ENCODE data around the gene PTGIS. TPM values are rescaled to one million over a fixed set of nuclear protein-coding genes. Genes with fewer than 3 reads are reported as not detected.

The PTGIS gene
- total RNA-seq, 1 donor from 2014 or later: 31.3 TPM

DNA sequence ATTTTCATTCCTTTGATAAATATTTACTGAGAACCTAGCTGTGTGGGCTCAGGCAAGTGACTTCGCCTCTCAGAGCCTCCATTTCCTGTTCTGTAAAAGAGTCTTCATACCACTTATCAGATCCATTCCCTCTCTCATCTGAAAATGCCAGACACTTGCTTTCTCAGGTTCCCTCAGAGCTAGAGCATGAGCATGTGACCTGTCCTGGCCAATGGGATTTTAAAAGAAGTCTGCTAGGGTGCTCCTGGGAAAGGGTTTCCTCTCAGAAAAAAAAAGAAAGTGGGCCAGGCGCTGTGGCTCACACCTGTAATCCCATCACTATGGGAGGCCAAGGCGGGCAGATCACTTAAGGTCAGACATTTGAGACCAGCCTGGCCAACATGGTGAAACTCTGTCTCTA lies 90.7 kb downstream of the PTGIS start:
- Mint-ChIP-seq H3K36me3 (peaks cover 4% of the 10 kb centered on the region), H3K4me1 (peaks cover 30% of the 10 kb centered on the region), H3K4me3 (no peak overlapping the region), H3K27me3 (ENCODE audit: insufficient read depth, low read depth) (peaks cover 13% of the 10 kb centered on the region), H3K27ac (no peak overlapping the region), H3K9me3 (no peaks in the 10 kb centered on the region)
- Histone ChIP-seq H3K4me3 (no peak overlapping the region), H3K27ac (no peak overlapping the region), H4K20me1 (ENCODE audit: low read depth) (peaks cover 39% of the 10 kb centered on the region), H3K9me3 (ENCODE audit: low read depth) (no peaks in the 10 kb centered on the region), H2AFZ (replicated peaks) (no peak overlapping the region), H3K36me3 (no peaks in the 10 kb centered on the region), H3F3A (ENCODE audit: low read depth) (peaks cover 11% of the 10 kb centered on the region), H3K79me2 (ENCODE audit: low read depth) (no peaks in the 10 kb centered on the region), H3K9ac (no peak overlapping the region), H3K27me3 (peaks cover 13% of the 10 kb centered on the region), H3K4me1 (peaks cover 12% of the 10 kb centered on the region), H3K4me2 (no peak overlapping the region)
- DNase-seq (ENCODE audit: low spot score): no peak
- TF ChIP-seq EZH2 (IDR thresholded peaks at IDR 0.05): no peak
- no peak for TF ChIP-seq EZH2phosphoT487 (IDR thresholded peaks at IDR 0.05)
- TF ChIP-seq, protein P1, sequence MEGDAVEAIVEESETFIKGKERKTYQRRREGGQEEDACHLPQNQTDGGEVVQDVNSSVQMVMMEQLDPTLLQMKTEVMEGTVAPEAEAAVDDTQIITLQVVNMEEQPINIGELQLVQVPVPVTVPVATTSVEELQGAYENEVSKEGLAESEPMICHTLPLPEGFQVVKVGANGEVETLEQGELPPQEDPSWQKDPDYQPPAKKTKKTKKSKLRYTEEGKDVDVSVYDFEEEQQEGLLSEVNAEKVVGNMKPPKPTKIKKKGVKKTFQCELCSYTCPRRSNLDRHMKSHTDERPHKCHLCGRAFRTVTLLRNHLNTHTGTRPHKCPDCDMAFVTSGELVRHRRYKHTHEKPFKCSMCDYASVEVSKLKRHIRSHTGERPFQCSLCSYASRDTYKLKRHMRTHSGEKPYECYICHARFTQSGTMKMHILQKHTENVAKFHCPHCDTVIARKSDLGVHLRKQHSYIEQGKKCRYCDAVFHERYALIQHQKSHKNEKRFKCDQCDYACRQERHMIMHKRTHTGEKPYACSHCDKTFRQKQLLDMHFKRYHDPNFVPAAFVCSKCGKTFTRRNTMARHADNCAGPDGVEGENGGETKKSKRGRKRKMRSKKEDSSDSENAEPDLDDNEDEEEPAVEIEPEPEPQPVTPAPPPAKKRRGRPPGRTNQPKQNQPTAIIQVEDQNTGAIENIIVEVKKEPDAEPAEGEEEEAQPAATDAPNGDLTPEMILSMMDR (IDR thresholded peaks at IDR 0.05): no peak

DNA sequence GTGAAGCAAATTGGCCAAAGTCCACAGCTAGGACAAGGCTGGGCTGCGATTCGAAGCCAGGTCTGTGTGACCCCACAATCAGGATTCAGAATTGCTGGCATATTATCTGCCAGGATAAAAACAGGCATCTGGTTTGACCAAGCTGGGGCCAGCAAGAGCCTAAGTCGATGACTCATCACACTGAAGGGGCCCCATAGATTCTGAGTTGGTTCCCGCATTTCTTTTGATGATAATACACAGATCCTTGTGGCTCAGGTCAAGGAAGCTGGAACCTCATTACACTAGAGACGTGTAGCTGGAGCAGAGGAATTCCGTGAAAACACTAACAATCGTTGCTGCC lies 92.0 kb downstream of the PTGIS start:
- H3K4me3 ChIP-seq: no peak overlapping the region
- no peak overlapping the region for H3K27ac ChIP-seq
- H3K36me3 Mint-ChIP-seq: peaks cover 2% of the 10 kb centered on the region
- H3K4me3 Mint-ChIP-seq: no peak overlapping the region
- no peaks in the 10 kb centered on the region for H3K9me3 Mint-ChIP-seq
- peaks cover 12% of the 10 kb centered on the region for H3K4me1 ChIP-seq
- peaks cover 27% of the 10 kb centered on the region for H4K20me1 ChIP-seq (ENCODE audit: low read depth)
- H2AFZ ChIP-seq (replicated peaks): no peak overlapping the region
- no peak overlapping the region for H3K4me2 ChIP-seq
- H3F3A ChIP-seq (ENCODE audit: low read depth): peaks cover 11% of the 10 kb centered on the region
- H3K27me3 Mint-ChIP-seq (ENCODE audit: insufficient read depth, low read depth): peaks cover 10% of the 10 kb centered on the region
- peaks cover 25% of the 10 kb centered on the region for H3K4me1 Mint-ChIP-seq
- H3K79me2 ChIP-seq (ENCODE audit: low read depth): no peaks in the 10 kb centered on the region
- DNase-seq (ENCODE audit: low spot score): no peak
- no peaks in the 10 kb centered on the region for H3K9me3 ChIP-seq (ENCODE audit: low read depth)
- H3K27ac Mint-ChIP-seq: no peak overlapping the region
- H3K36me3 ChIP-seq: no peaks in the 10 kb centered on the region
- H3K9ac ChIP-seq: no peak overlapping the region
- H3K27me3 ChIP-seq: peaks cover under 1% of the 10 kb centered on the region
- no peak for TF ChIP-seq EZH2 (IDR thresholded peaks at IDR 0.05)
- TF ChIP-seq, protein P1 (IDR thresholded peaks at IDR 0.05): no peak
- no peak for TF ChIP-seq EZH2phosphoT487 (IDR thresholded peaks at IDR 0.05)

DNA sequence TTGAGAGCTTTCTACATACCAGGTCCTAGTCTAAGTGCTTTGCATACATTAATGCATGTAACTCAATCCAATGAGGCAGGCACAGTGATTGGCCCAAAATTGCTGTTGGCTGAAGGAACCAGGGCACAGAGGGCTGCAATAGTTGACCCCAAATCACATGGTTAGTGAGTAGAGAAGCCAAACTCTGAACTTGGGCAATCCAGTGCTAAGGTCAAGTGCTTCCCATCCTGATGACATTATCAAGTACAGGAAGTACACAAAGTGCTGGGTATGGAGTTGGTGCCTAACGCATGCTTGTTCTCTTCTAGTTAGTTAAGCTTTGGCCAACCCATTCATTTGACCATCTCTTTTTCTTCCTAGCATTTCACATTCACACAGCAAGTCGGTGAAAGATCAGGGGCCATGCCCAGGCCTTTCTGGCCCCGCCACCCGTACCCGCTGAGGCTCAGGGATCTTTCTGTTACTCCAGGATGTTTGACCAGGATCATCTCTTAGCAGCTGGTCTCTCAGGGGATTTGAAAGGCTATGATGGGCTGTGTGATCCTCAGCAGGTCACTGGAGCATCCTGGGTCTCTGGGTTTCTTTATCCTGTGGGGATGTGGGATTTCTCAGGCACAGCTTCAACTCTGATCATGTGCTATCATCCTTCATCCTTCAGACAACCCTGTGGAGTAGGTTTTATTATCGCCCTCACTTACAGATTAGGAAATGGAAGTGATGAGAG lies 92.5 kb downstream of the PTGIS start:
- no peak overlapping the region for H3K4me3 Mint-ChIP-seq
- peaks cover 19% of the 10 kb centered on the region for H3K4me1 Mint-ChIP-seq
- no peak overlapping the region for H3K27ac ChIP-seq
- no peak overlapping the region for H3K27ac Mint-ChIP-seq
- peaks cover 11% of the 10 kb centered on the region for H3F3A ChIP-seq (ENCODE audit: low read depth)
- no peak overlapping the region for H3K4me2 ChIP-seq
- H4K20me1 ChIP-seq (ENCODE audit: low read depth): peaks cover 21% of the 10 kb centered on the region
- no peaks in the 10 kb centered on the region for H3K79me2 ChIP-seq (ENCODE audit: low read depth)
- no peaks in the 10 kb centered on the region for H3K9me3 ChIP-seq (ENCODE audit: low read depth)
- no peak for DNase-seq (ENCODE audit: low spot score)
- no peaks in the 10 kb centered on the region for H3K9me3 Mint-ChIP-seq
- no peaks in the 10 kb centered on the region for H3K36me3 Mint-ChIP-seq
- H3K27me3 ChIP-seq: no peaks in the 10 kb centered on the region
- no peak overlapping the region for H2AFZ ChIP-seq (replicated peaks)
- H3K9ac ChIP-seq: no peak overlapping the region
- no peak for TF ChIP-seq EZH2phosphoT487 (IDR thresholded peaks at IDR 0.05)
- TF ChIP-seq EZH2 (IDR thresholded peaks at IDR 0.05): no peak
- H3K4me1 ChIP-seq: peaks cover 9% of the 10 kb centered on the region
- peaks cover 10% of the 10 kb centered on the region for H3K27me3 Mint-ChIP-seq (ENCODE audit: insufficient read depth, low read depth)
- H3K36me3 ChIP-seq: no peaks in the 10 kb centered on the region
- H3K4me3 ChIP-seq: no peak overlapping the region

DNA sequence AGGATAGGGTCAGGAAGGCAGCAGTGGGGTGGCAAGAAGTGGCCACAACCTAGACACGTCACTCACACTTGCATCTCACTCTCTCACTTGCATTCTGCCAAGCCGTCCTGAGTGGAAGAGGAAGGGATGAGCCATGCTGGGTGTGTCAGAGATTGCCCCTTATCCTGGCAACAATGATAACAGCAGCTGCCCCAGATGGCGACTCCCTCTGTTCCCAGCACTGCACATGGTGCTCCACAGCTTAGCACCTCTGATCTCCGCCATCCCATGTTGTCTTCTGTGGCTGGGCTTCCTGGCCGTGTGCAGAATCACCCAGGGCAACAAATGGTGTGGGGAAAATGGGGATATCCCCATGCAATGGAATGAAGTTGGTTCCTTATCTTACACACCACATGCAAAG lies 96.5 kb downstream of the PTGIS start:
- no peak overlapping the region for H3K4me3 Mint-ChIP-seq
- H3K4me1 ChIP-seq: no peaks in the 10 kb centered on the region
- no peaks in the 10 kb centered on the region for H3F3A ChIP-seq (ENCODE audit: low read depth)
- TF ChIP-seq EZH2 (IDR thresholded peaks at IDR 0.05) (no peak), EZH2phosphoT487 (IDR thresholded peaks at IDR 0.05) (no peak)
- TF ChIP-seq, protein P1 (IDR thresholded peaks at IDR 0.05): no peak
- no peak overlapping the region for H3K9ac ChIP-seq
- no peaks in the 10 kb centered on the region for H3K79me2 ChIP-seq (ENCODE audit: low read depth)
- peaks cover 12% of the 10 kb centered on the region for H3K27me3 Mint-ChIP-seq (ENCODE audit: insufficient read depth, low read depth)
- no peak overlapping the region for H3K27ac Mint-ChIP-seq
- H3K9me3 ChIP-seq (ENCODE audit: low read depth): no peaks in the 10 kb centered on the region
- H3K9me3 Mint-ChIP-seq: no peaks in the 10 kb centered on the region
- no peaks in the 10 kb centered on the region for H4K20me1 ChIP-seq (ENCODE audit: low read depth)
- no peak overlapping the region for H3K4me2 ChIP-seq
- no peak overlapping the region for H2AFZ ChIP-seq (replicated peaks)
- no peaks in the 10 kb centered on the region for H3K36me3 Mint-ChIP-seq
- H3K36me3 ChIP-seq: no peaks in the 10 kb centered on the region
- no peaks in the 10 kb centered on the region for H3K27me3 ChIP-seq
- no peak overlapping the region for H3K27ac ChIP-seq
- peaks cover 13% of the 10 kb centered on the region for H3K4me1 Mint-ChIP-seq
- DNase-seq (ENCODE audit: low spot score): no peak
- no peak overlapping the region for H3K4me3 ChIP-seq
